Aorta (tissue), 5 donors: ENCODE results near the gene WWOX. TPM values are rescaled to one million over a fixed set of nuclear protein-coding genes. Genes with fewer than 3 reads are reported as not detected.

Experiments
- ATAC-seq: fragments of 200-7000 bp; cut with Tn5 transposase; one replicate; pipeline ENCODE4 v1.9.1; 2022; ENCODE audit warnings: moderate library complexity; ENCODE audit not compliant: low FRiP score
- DNase-seq, 2 donors: peaks; one replicate each; pipeline ENCODE4 v3.0.0-alpha.2; 2020
- H3K27ac ChIP-seq, 2 donors: one replicate each; pipeline ENCODE4 v1.5.1; 2013; ENCODE audit warnings: low read length in 2 of 2, mild to moderate bottlenecking in 2 of 2, moderate library complexity in 2 of 2, control low read depth in 1 of 2, inconsistent platforms in 1 of 2, low read depth in 1 of 2
- H3K27me3 ChIP-seq, 2 donors: one replicate each; pipeline ENCODE4 v1.6.1; 2013; ENCODE audit warnings: control low read depth in 1 of 2, low read length in 1 of 2, mild to moderate bottlenecking in 1 of 2, moderate library complexity in 1 of 2; ENCODE audit not compliant: insufficient read depth in 2 of 2, control insufficient read depth in 1 of 2
- H3K36me3 ChIP-seq, 2 donors: one replicate each; pipeline ENCODE4 v1.6.1; 2013; ENCODE audit warnings: control low read depth in 1 of 2, low read length in 1 of 2, mild to moderate bottlenecking in 1 of 2; ENCODE audit not compliant: insufficient read depth in 2 of 2, control insufficient read depth in 1 of 2
- H3K4me1 ChIP-seq, 2 donors: one replicate each; pipeline ENCODE4 v1.6.1; 2013; ENCODE audit warnings: low read length in 2 of 2, control low read depth in 1 of 2, mild to moderate bottlenecking in 1 of 2, moderate library complexity in 1 of 2; ENCODE audit not compliant: insufficient read depth in 2 of 2, control insufficient read depth in 1 of 2
- H3K4me3 ChIP-seq, 2 donors: one replicate each; pipeline ENCODE4 v1.5.1; 2013; ENCODE audit warnings: low read length in 2 of 2, control low read depth in 1 of 2, mild to moderate bottlenecking in 1 of 2
- H3K9me3 ChIP-seq: one replicate; pipeline ENCODE4 v1.6.1; 2013; ENCODE audit warnings: mild to moderate bottlenecking, low read length; ENCODE audit not compliant: control insufficient read depth
- WGBS, 2 donors: extraction: QIAGEN DNeasy Blood & Tissue Kit; methylation state at CpG; one replicate each; pipeline ENCODE4 v1.1.7; 2013; 5-methylcytosine and 5-hydroxymethylcytosine counted together
- intact Hi-C, 2 donors: fragments of 100-400 bp; cut with DNase I; formaldehyde crosslinking; loops; one replicate each; pipeline versions ENCODE4 v1.14.2 to v1.15.0; 2022
- polyA plus RNA-seq, 2 donors: library from polyadenylated mRNA; stranded (reverse); fragments of 200-250 nt; gene quantifications; one replicate each; pipeline ENCODE4 v1.2.3, GENCODE V29; 2013
- total RNA-seq, 2 donors: library from RNA; stranded (reverse); fragmentation: NEBNext Ultra II Directional; extraction: Animal tissue kit (Norgen Biotek cat#: 25700); gene quantifications; one replicate each; pipeline ENCODE4 v1.2.1, GENCODE V29; 2021
- donor health status: healthy with polysubstance abuse.
- donor health status: Bipolar disorder and iron deficiency.
- donor health status: DM: no; HTN: no; CAD: no.
- donor health status: DM: no; HTN: no; CAD: no.
- donor health status: DM: yes; HTN: yes; CAD: no.

WWOX gene
- total and polyA plus RNA-seq, 4 donors, result 11.2 to 30.9 (median 14.6) TPM

- ATAC-seq, result no peak
- intact Hi-C loops, result no loop called here
- WGBS, 2 donors, result 93 to 98% methylated on average over 4 of the region's 4 CpGs
These were observed 991.5 kb downstream of the WWOX start for GRCh38 chr16:79090966-79091365.

GRCh38 chr16:79092846-79093245, 993.4 kb downstream of the WWOX start:
- 94 to 97% methylated on average over 5 of the region's 5 CpGs for WGBS, 2 donors
- peaks cover 0 to 4% of the 10 kb centered on the region in 2 donors for H3K4me1 ChIP-seq
- H3K27me3 ChIP-seq, result no peaks in the 10 kb centered on the region
- H3K36me3 ChIP-seq, result no peaks in the 10 kb centered on the region
- ATAC-seq, result no peak
- intact Hi-C loops, result no loop called here
- DNase-seq, result no peak
- H3K4me3 ChIP-seq, result no peak overlapping the region
- no peak overlapping the region for H3K27ac ChIP-seq
- no peaks in the 10 kb centered on the region for H3K9me3 ChIP-seq

More at GRCh38 chr16:79090966-79091365, 991.5 kb downstream of the WWOX start:
- H3K27ac ChIP-seq, result no peak overlapping the region
- no peak for DNase-seq
- no peaks in the 10 kb centered on the region for H3K9me3 ChIP-seq
- no peaks in the 10 kb centered on the region for H3K27me3 ChIP-seq
- H3K4me3 ChIP-seq, result no peak overlapping the region
- H3K4me1 ChIP-seq, result no peaks in the 10 kb centered on the region
- H3K36me3 ChIP-seq, result no peaks in the 10 kb centered on the region

DNA sequence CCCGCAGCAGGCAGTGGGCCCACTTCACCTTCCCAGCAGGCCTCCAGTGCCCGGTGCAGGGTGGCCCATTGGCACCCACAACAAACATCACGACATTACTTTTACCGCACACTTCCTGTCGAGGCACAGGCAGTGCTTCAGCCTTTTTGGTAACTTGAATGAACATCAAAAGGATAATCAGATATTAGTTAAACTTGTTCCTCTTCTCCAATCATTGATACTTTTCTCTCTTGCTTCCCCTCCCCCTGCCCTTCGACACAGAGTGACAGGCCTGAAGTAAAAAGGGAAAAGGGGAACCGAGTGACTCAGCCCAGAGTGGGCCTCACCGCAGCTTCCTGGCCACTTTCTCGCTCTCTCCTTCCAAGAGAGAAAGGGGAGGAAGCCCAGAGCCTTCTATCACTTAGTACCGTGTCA, 994.1 kb downstream of the WWOX start:
- H3K9me3 ChIP-seq, result no peaks in the 10 kb centered on the region
- H3K4me3 ChIP-seq, result no peak overlapping the region
- WGBS, 2 donors, result 88 to 89% methylated on average over 9 to 10 of the region's 10 CpGs
- DNase-seq, result peak in 1 of 2 donors; percentile 66
- peak; percentile 25 for ATAC-seq
- H3K27ac ChIP-seq, result no peak overlapping the region
- no peaks in the 10 kb centered on the region for H3K36me3 ChIP-seq
- H3K27me3 ChIP-seq, result no peaks in the 10 kb centered on the region
- intact Hi-C loops, result no loop called here
- H3K4me1 ChIP-seq, result peaks cover 0 to 4% of the 10 kb centered on the region in 2 donors

- Histone ChIP-seq H3K36me3 (no peaks in the 10 kb centered on the region), H3K27ac (no peak overlapping the region), H3K27me3 (no peaks in the 10 kb centered on the region), H3K4me1 (peaks cover 0 to 4% of the 10 kb centered on the region in 2 donors), H3K9me3 (no peaks in the 10 kb centered on the region), H3K4me3 (no peak overlapping the region)
- ATAC-seq (no peak), DNase-seq (no peak)
- intact Hi-C loops, result no loop called here
- 90 to 93% methylated on average over 7 of the region's 7 CpGs for WGBS, 2 donors
These were observed 996.8 kb downstream of the WWOX start for GRCh38 chr16:79096246-79096645.

GRCh38 chr16:79097166-79097565, 997.7 kb downstream of the WWOX start:
- DNase-seq, result no peak
- H3K27ac ChIP-seq, result no peak overlapping the region
- no peaks in the 10 kb centered on the region for H3K27me3 ChIP-seq
- H3K4me3 ChIP-seq, result no peak overlapping the region
- ATAC-seq, result no peak
- H3K36me3 ChIP-seq, result no peaks in the 10 kb centered on the region
- peaks cover 0 to 4% of the 10 kb centered on the region in 2 donors for H3K4me1 ChIP-seq
- intact Hi-C loops, result no loop called here
- no peaks in the 10 kb centered on the region for H3K9me3 ChIP-seq
- 34 to 39% methylated on average over 7 of the region's 7 CpGs for WGBS, 2 donors

GRCh38 chr16:79097771-79098170, 998.3 kb downstream of the WWOX start:
- intact Hi-C loops, result no loop called here
- Histone ChIP-seq H3K27ac (no peak overlapping the region), H3K36me3 (no peaks in the 10 kb centered on the region), H3K4me3 (no peak overlapping the region), H3K27me3 (no peaks in the 10 kb centered on the region), H3K9me3 (no peaks in the 10 kb centered on the region), H3K4me1 (peaks cover 0 to 4% of the 10 kb centered on the region in 2 donors)
- no peak for DNase-seq
- ATAC-seq, result no peak
- WGBS, 2 donors, result 87 to 88% methylated on average over 7 of the region's 7 CpGs

DNA sequence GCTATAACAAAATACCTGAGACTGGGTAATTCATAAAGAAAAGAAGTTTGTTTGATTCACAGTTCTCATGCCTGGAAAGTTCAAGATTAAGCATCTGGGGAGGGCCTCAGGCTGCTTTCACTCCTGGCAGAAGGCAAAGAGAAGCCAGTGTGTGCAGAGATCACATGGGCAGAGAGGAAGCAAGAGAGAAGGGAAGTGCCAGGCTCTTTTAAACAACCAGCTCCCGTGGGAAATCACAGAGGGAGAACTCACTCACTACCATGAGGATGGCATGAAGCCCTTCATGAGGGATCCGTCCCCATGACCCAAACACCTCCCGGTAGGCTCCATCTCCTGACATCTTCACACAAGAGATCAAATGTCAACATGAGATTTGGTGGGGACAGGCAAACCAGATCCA, 999.5 kb downstream of the WWOX start:
- intact Hi-C loops, result no loop called here

DNA sequence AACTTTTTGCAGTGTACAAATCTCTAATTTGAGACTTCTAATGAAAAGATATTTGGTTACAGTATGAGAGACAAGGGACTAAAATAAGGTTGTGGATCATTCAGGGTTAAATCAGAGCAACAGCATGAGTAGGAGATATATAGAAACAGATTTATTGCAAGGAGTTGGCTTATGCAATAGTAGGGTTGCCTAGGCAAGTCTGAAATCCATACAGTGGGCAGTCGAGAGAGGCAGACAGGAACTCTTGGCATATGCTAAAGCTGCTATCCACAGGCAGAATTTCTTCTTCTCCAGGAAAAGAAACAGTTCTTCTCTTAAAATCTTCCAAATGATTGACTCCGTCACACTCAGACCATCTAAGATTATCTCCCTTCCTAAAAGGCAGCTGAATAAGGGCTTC, 1000.3 kb downstream of the WWOX start:
- DNase-seq (no peak), ATAC-seq (no peak)
- Histone ChIP-seq H3K9me3 (no peaks in the 10 kb centered on the region), H3K4me3 (no peak overlapping the region), H3K4me1 (peaks cover 0 to 4% of the 10 kb centered on the region in 2 donors), H3K27ac (no peak overlapping the region), H3K27me3 (no peaks in the 10 kb centered on the region), H3K36me3 (no peaks in the 10 kb centered on the region)
- intact Hi-C loops, result no loop called here
- WGBS, 2 donors, result 91 to 93% methylated on average over 2 of the region's 2 CpGs

More for the DNA sequence above, 999.5 kb downstream of the WWOX start:
- WGBS, 2 donors, result 90 to 91% methylated on average over 3 of the region's 3 CpGs
- no peak overlapping the region for H3K27ac ChIP-seq
- H3K27me3 ChIP-seq, result no peaks in the 10 kb centered on the region
- ATAC-seq (no peak), DNase-seq (no peak)
- peaks cover 0 to 4% of the 10 kb centered on the region in 2 donors for H3K4me1 ChIP-seq
- no peaks in the 10 kb centered on the region for H3K36me3 ChIP-seq
- no peak overlapping the region for H3K4me3 ChIP-seq
- no peaks in the 10 kb centered on the region for H3K9me3 ChIP-seq

- Histone ChIP-seq H3K27ac (no peak overlapping the region), H3K9me3 (no peaks in the 10 kb centered on the region), H3K27me3 (no peaks in the 10 kb centered on the region), H3K4me3 (no peak overlapping the region), H3K36me3 (no peaks in the 10 kb centered on the region), H3K4me1 (peaks cover 0 to 4% of the 10 kb centered on the region in 2 donors)
- WGBS, 2 donors, result 86 to 90% methylated on average over 8 of the region's 8 CpGs
- no peak for ATAC-seq
- intact Hi-C loops, result no loop called here
- no peak for DNase-seq
These were observed 1001.0 kb downstream of the WWOX start for GRCh38 chr16:79100447-79100846.
